Panc1 (cell line): ENCODE results near the gene AGPAT3.

ENCODE experiments used
- POLR2AphosphoS5 ChIP-seq: IDR thresholded peaks from 2 replicates; pipeline ENCODE4 v1.6.1; 2012; ENCODE audit warnings: mild to moderate bottlenecking, low read depth, low read length, moderate library complexity
- TF ChIP-seq, protein P1 (sequence below): fragments of 450-650 bp; IDR thresholded peaks from 2 replicates; pipeline ENCODE4 v1.5.1; 2017; ENCODE audit warnings: mild to moderate bottlenecking

- no peak for TF ChIP-seq POLR2AphosphoS5
- TF ChIP-seq, protein P1, sequence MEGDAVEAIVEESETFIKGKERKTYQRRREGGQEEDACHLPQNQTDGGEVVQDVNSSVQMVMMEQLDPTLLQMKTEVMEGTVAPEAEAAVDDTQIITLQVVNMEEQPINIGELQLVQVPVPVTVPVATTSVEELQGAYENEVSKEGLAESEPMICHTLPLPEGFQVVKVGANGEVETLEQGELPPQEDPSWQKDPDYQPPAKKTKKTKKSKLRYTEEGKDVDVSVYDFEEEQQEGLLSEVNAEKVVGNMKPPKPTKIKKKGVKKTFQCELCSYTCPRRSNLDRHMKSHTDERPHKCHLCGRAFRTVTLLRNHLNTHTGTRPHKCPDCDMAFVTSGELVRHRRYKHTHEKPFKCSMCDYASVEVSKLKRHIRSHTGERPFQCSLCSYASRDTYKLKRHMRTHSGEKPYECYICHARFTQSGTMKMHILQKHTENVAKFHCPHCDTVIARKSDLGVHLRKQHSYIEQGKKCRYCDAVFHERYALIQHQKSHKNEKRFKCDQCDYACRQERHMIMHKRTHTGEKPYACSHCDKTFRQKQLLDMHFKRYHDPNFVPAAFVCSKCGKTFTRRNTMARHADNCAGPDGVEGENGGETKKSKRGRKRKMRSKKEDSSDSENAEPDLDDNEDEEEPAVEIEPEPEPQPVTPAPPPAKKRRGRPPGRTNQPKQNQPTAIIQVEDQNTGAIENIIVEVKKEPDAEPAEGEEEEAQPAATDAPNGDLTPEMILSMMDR: no peak
These were observed 148.5 kb downstream of the AGPAT3 start for GRCh38 chr21:44013380-44014088.
